ENCODE results near the gene BRF1. TPM values are rescaled to one million over a fixed set of nuclear protein-coding genes. Genes with fewer than 3 reads are reported as not detected.
A peak's percentile ranks its signal among the peaks of the same experiment; 100 is the strongest.

BRF1 gene
- total RNA-seq, 4 donors from 2014 or later, result 22.8 to 46.5 (median 30.7) TPM

GRCh38 chr14:105172476-105172875 is 128.3 kb downstream of the BRF1 start:
- DNase-seq (ENCODE audit: low spot score), result no peak
- no peak for ATAC-seq (ENCODE audit: low FRiP score)
- TF ChIP-seq, protein P1, sequence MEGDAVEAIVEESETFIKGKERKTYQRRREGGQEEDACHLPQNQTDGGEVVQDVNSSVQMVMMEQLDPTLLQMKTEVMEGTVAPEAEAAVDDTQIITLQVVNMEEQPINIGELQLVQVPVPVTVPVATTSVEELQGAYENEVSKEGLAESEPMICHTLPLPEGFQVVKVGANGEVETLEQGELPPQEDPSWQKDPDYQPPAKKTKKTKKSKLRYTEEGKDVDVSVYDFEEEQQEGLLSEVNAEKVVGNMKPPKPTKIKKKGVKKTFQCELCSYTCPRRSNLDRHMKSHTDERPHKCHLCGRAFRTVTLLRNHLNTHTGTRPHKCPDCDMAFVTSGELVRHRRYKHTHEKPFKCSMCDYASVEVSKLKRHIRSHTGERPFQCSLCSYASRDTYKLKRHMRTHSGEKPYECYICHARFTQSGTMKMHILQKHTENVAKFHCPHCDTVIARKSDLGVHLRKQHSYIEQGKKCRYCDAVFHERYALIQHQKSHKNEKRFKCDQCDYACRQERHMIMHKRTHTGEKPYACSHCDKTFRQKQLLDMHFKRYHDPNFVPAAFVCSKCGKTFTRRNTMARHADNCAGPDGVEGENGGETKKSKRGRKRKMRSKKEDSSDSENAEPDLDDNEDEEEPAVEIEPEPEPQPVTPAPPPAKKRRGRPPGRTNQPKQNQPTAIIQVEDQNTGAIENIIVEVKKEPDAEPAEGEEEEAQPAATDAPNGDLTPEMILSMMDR (IDR thresholded peaks at IDR 0.05), result no peak

- ATAC-seq (ENCODE audit: low FRiP score), result no peak
Observed at GRCh38 chr14:105171004-105171673, 129.7 kb downstream of the BRF1 start.

GRCh38 chr14:105169776-105170655 is 130.8 kb downstream of the BRF1 start:
- DNase-seq (ENCODE audit: low spot score) (no peak), ATAC-seq (ENCODE audit: low FRiP score) (no peak)
- TF ChIP-seq, protein P1 (IDR thresholded peaks at IDR 0.05), result no peak

More at GRCh38 chr14:105171004-105171673, 129.7 kb downstream of the BRF1 start:
- TF ChIP-seq, protein P1 (IDR thresholded peaks at IDR 0.05), result no peak
- DNase-seq (ENCODE audit: low spot score), result no peak

GRCh38 chr14:105168979-105169507 is 131.8 kb downstream of the BRF1 start:
- peak; percentile 10 for ATAC-seq (ENCODE audit: low FRiP score)
- DNase-seq (ENCODE audit: low spot score), result no peak
- TF ChIP-seq, protein P1 (IDR thresholded peaks at IDR 0.05), result no peak

GRCh38 chr14:105168496-105168978 is 132.3 kb downstream of the BRF1 start, which contains the start of gene JAG2:
TSS of gene JAG2 (minus strand) at chr14:105168776. CDS start at chr14:105168420, 356 bp downstream.
- no peak for DNase-seq (ENCODE audit: low spot score)
- TF ChIP-seq, protein P1 (IDR thresholded peaks at IDR 0.05), result no peak
- ATAC-seq (ENCODE audit: low FRiP score), result peak; percentile 34

DNA sequence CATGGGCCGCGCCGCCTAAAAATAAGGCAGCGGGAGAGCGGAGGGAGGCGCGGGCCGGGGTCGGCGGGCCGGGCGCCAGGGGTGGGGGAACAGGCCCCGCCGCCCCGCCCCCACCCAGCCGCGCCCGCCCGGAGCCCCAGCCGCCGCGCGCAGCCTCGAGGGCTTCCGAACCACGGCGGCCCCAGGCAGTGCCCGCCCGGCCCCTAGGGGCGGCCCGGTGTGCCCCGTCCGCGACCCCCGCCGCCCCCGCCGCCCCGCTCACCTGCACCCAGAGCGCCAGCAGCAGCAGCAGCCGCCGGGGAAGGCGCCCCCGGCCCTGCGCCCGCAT is 132.7 kb downstream of the BRF1 start:
- DNase-seq (ENCODE audit: low spot score) (no peak), ATAC-seq (ENCODE audit: low FRiP score) (no peak)
- TF ChIP-seq, protein P1 (IDR thresholded peaks at IDR 0.05), result no peak
